Stimulated activated CD8-positive, alpha-beta memory T cell treated with anti-CD3 and anti-CD28 coated beads, Interleukin-7, amount 100 ng/mL, for 4 hours (primary cell): ENCODE measurements around the gene ARID3C.

Experiments
- DNase-seq, 2 donors: peaks; one replicate each; pipeline ENCODE4 v3.0.0-alpha.2; 2020; ENCODE audit warnings: low read depth in 2 of 2

Gene ARID3C

GRCh38 chr9:34594177-34594576 lies 34.7 kb downstream of the ARID3C start:
- DNase-seq: no peak

DNA sequence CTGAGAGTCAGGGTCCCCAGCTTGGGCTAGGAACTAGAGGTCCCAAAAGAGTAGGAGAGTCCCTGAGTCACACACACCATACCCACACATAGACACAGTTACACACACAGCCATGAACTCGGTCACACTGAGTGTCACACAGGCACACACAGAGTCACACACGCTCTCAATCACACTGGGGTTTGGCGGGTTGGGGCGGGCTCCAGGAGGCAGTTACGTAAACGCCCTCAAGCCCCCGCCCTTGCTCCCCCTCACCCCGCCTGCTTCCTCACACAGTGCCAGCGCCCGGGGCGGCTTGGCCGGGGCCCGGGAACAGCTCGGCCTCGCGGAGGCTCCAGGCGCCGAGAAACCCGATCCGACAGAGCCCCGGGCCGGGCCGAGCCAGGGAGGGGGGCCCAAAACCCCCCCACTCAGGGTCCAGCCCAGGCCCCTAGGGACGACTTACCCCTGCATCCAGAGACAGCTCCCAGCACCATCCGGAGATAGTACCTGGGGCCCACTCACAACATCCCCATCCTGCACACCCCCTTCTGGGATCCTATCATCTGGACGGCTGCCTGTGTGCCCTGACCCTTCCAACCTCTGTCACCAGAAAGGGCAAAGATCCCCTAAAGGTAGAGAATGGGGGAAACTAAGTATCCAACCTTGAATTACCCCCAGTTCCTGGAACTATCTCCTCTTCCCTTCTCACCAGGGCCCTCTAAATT lies 35.8 kb downstream of the ARID3C start:
- DNase-seq: no peak

- DNase-seq: no peak
These were observed 36.7 kb downstream of the ARID3C start for GRCh38 chr9:34591917-34592866.

DNA sequence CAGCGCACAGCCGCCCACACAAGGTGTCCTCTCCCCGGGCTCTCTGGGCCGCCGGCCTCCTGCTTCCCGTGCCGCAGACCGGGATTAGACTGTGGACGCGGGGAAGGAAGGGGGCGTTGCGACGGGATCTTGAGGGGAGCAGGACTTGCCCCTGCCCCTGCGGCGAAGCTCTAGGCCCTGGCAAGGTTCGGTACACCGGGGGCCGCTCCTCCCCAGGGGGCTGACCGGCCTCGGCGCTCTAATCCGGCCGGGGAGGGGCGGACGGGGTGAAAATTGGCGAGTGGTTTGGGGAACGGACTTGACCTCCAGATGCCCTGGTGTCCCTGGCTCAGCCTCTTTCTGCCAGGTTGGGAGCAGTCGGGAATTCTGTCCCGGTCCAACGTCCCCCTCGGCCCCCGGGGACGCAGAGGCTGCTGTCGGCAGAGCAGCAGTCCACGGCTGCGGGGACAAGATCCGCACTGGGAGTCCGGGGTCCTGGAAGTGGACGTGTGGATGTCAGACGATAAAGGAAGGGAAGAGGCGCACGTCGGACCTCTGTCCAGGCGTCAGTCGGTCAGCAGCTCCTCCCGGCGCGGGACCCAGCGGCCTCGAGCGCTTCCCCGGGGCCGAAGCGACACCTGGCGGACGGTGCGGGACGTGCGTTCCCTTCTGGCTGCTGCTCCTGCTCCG lies 37.5 kb downstream of the ARID3C start:
- DNase-seq: peak; percentile 29 to 68

- no peak for DNase-seq
These were observed 38.3 kb downstream of the ARID3C start for GRCh38 chr9:34590381-34591247.

DNA sequence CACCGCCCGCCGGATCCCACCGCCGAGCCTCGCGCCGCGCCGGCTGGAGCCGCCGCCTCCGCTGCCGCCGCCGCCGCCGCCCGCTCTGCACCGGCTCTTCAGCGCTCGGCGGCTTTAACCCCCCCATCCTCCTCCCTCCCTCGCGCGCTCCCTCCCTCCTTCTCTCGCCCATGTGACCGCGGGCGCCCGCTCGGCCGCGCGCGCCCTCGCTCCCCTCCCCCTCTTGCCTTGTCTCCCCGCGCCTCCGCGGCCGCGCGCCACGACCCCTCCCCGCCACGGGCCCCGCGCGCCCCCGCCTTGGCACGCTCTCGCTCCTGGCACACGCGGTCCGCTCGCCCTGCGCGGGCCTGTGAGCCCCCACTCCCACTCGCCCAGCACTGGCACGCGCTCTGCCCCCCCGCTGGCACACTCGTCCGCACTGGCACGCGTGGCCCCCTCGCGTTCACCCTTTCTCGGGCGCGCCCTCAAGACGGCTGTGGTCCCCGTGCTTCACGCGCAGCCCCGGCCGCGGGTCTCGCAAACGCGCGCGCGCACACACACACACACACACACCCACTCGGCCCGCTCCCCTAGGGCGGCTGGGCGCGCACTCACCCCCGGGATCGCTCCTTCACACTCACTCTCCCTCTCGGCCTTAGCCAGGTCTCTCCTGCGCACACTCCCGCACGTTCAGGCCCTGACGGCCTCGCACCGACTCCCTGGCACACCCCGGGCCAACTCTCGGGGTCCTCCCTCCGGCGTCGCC lies 39.1 kb downstream of the ARID3C start, which contains the start of gene CNTFR:
Gene CNTFR (minus strand): TSS at position 89 of the 745 bp plus-strand sequence. CDS start 20,743 bp downstream, outside the sequence.
- no peak for DNase-seq

GRCh38 chr9:34588671-34589635 lies 39.9 kb downstream of the ARID3C start:
- no peak for DNase-seq

GRCh38 chr9:34587271-34587670 lies 41.6 kb downstream of the ARID3C start:
- DNase-seq: no peak

DNA sequence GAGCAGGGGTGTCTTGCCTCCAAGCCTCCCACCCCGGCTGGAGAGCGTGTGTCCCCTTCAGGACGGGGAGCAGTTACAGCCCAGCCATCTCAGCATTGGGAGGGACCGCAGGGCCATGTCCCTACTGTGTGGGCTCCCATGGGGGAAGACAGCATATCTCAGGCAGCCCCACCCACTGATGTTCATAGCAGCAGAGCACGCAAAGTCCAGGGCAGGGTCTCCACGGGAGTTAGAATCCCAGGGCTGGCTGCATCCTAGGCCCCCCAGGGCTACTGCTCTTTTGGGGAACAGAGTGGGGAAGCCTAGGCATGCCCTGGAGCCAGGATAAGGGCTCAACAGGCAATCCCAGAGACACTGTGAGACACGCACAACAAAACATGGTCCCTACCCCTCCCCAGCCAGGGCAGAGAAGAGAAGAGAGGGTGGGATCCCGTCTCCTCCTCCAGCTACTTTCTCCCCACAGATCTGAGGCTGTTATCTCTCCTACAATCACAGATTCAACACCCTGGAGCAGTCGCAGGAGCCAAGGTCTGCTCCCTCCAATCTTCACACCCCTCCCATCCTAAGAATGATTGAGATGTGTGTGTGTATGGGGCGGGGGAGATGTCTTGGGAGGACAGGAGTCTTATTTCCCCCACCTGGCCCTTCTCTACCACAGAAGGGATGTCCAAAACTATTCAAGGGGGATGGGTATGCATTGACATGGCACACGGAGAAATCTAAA lies 42.8 kb downstream of the ARID3C start:
- DNase-seq: no peak

DNA sequence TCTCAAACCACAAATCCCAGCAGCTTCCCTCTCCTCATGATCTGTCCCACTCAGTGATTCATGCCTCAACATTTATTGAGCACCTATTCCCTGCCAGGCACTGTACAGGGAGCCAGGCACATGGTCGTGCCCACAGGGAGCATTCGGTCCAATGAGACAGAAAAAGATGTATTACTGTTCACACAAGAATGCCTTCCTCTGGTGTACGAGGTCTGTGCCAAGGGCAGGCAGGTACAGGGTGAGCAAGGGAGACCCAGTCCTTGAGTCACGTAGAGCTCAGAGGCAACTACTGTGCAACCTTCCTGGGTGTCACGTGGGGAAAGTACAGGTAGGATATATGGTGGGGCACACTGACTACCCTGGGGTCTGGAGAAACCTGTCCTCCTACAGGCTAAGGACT lies 43.9 kb downstream of the ARID3C start:
- DNase-seq: no peak

- no peak for DNase-seq
These were observed 46.1 kb downstream of the ARID3C start for GRCh38 chr9:34582787-34583186.

DNA sequence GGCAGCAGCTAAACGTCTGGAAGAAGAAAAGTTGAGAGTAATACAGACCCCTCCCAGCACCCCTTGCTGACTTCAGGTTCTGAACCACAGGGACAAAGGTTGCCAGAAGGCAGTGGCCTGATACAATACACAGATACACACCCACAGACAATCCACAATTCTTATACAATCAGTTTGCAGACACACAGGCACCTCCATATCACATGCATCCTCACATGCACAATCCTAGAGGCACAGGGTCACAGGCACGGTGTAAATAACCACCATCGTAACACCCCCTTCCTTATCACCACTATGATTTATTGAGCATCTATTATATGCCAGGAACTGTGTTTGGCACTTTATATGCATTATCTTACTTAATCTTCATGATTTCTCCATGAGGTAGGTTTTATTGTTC lies 47.5 kb downstream of the ARID3C start:
- DNase-seq: no peak

DNA sequence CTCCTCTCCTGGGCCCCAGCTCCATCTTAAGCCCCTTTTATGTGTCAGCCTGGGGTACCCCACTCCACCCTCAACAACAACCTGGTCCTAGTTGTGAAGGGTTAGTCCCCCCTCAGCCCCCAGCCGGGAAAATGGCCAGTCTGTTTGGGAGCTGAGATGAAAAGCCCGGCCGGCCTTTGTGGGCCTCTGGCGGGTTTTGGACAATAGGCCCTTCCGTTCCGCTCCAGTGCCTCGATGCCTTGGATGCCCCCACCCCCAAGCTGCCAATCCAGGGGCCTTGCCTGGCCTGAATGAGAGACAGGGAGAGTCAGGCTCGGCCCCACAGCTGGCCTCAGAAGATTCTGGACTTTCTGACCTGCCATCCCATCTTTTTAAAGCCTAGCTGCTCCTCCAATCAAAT lies 48.5 kb downstream of the ARID3C start:
- DNase-seq: no peak

DNA sequence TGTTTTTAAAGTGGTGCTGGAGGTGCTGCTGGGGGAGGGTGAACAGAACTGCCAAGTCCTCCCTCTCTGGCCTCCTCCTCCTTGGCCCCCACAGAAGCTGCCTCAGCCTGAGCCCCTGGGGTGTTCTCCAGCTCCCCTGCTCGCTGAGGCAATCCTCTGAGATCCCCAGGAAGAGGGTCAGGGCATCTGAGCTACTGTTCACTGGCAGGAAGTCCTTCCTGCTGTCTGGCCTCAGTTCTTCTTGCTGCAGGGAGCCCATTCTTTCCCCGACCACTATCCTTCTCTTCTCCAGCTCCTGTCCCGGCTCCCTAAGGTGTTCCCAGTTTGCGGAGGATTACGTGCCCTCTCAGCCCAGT lies 49.1 kb downstream of the ARID3C start:
- no peak for DNase-seq

DNA sequence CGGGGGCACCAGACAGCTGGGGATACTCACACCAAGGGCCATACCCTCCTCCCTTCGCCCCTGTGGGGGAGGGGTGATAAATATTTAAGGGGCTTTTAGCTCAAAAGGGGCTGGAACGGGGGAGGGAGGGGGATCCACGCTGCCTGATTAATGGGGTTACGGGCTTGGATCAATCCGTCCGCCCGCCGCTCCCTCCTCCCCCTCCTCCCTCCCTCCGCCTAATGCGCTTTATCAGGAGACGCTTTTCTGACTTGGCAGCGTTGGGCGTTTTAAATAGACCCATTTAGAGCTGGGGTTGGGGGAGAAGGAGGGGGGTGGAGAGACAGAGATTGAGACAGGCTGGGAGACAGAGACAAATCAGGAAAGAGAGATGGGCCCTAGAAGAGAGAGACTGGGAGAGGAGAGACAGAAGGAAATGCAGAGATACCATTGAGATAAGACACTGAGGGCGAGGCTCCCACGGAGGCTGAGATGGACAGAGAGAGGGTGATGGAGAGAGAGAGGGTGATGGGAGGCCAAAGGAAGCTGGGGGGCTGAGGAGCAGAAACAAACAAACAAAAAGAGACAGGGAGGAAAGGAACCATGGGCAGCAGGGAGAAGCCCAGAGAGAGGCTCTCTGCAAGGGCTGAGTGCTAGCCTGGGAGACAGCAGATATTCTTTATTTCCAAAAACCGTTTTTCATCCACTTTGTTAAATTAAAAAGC lies 49.6 kb downstream of the ARID3C start:
- no peak for DNase-seq

GRCh38 chr9:34578241-34579103 lies 50.4 kb downstream of the ARID3C start:
- no peak for DNase-seq
